Keratinocyte (primary cell): ENCODE measurements around the gene KLHL5. TPM values are rescaled to one million over a fixed set of nuclear protein-coding genes. Genes with fewer than 3 reads are reported as not detected.

Source experiments
- DNase-seq: peaks from one replicate; pipeline ENCODE4 v3.0.0-alpha.2; 2011; ENCODE audit warnings: low read depth, missing footprints, low spot score
- FAIRE-seq: peaks from 2 replicates; lab custom pipeline; 2011; peaks lifted over from hg19 to GRCh38; lab: Jason Lieb, UNC
- H2AFZ ChIP-seq: 2 replicates; pipeline ENCODE4 v1.6.0; 2012; ENCODE audit warnings: low read length, control low read depth, inconsistent platforms; ENCODE audit not compliant: control insufficient read depth
- H3K27ac ChIP-seq: 2 replicates; pipeline ENCODE4 v1.5.1; 2011; ENCODE audit warnings: low read length; ENCODE audit not compliant: control insufficient read depth, insufficient read depth
- H3K27me3 ChIP-seq: 3 replicates; pipeline ENCODE4 v1.6.0; 2011; ENCODE audit warnings: low read length; ENCODE audit not compliant: control insufficient read depth, insufficient read depth; ENCODE audit errors: extremely low read depth
- H3K36me3 ChIP-seq, 2 experiments: 2 replicates in 1 of 2; 3 replicates in 1 of 2; pipeline ENCODE4 v1.5.1; 2011; ENCODE audit warnings: low read length in 2 of 2, mild to moderate bottlenecking in 1 of 2; ENCODE audit not compliant: control insufficient read depth in 2 of 2, insufficient read depth in 2 of 2; ENCODE audit errors: extremely low read depth in 1 of 2
- H3K4me1 ChIP-seq: 3 replicates; pipeline ENCODE4 v1.5.1; 2011; ENCODE audit warnings: low read length; ENCODE audit not compliant: control insufficient read depth, insufficient read depth; ENCODE audit errors: extremely low read depth
- H3K4me2 ChIP-seq: 3 replicates; pipeline ENCODE4 v1.6.0; 2011; ENCODE audit warnings: low read depth, low read length; ENCODE audit not compliant: control insufficient read depth, insufficient read depth; ENCODE audit errors: extremely low read depth
- H3K4me3 ChIP-seq, 3 experiments: fragments of 200-600 bp in 1 of 3; sonication (generic) in 1 of 3; 2 replicates in 2 of 3; 3 replicates in 1 of 3; pipeline ENCODE4 v1.5.1; 2011 to 2016; ENCODE audit warnings: low read length in 3 of 3, mild to moderate bottlenecking in 3 of 3, control low read depth in 2 of 3, inconsistent platforms in 1 of 3, low read depth in 1 of 3, mixed read lengths in 1 of 3, mixed run types in 1 of 3, moderate library complexity in 1 of 3; ENCODE audit not compliant: control insufficient read depth in 2 of 3, insufficient read depth in 2 of 3; ENCODE audit errors: extremely low read depth in 1 of 3
- H3K79me2 ChIP-seq: 2 replicates; pipeline ENCODE4 v1.6.0; 2012; ENCODE audit warnings: low read length; ENCODE audit not compliant: control insufficient read depth, insufficient read depth
- H3K9ac ChIP-seq: 3 replicates; pipeline ENCODE4 v1.6.0; 2011; ENCODE audit warnings: low read length; ENCODE audit not compliant: control insufficient read depth, insufficient read depth; ENCODE audit errors: extremely low read depth
- H3K9me1 ChIP-seq: 3 replicates; pipeline ENCODE4 v1.6.0; 2011; ENCODE audit warnings: low read length; ENCODE audit not compliant: control insufficient read depth, insufficient read depth; ENCODE audit errors: extremely low read depth
- H3K9me3 ChIP-seq: 2 replicates; pipeline ENCODE4 v1.5.1; 2012; ENCODE audit warnings: low read depth, low read length; ENCODE audit not compliant: control insufficient read depth
- H4K20me1 ChIP-seq: 3 replicates; pipeline ENCODE4 v1.6.0; 2011; ENCODE audit warnings: low read length; ENCODE audit not compliant: control insufficient read depth, insufficient read depth; ENCODE audit errors: extremely low read depth
- CTCF ChIP-seq, 3 experiments: IDR thresholded peaks in 1 of 3; conservative IDR thresholded peaks in 1 of 3; optimal IDR thresholded peaks in 1 of 3; 2 replicates in 2 of 3; 3 replicates in 1 of 3; pipeline versions ENCODE3 to v1.5.1; 2011; ENCODE audit warnings: low read length in 3 of 3, mild to moderate bottlenecking in 3 of 3, moderate library complexity in 2 of 3, control low read depth in 1 of 3, inconsistent platforms in 1 of 3; ENCODE audit not compliant: insufficient read depth in 2 of 3; ENCODE audit errors: extremely low read depth in 1 of 3
- EZH2 ChIP-seq: IDR thresholded peaks from one replicate; pipeline ENCODE4 v1.6.1; 2012; ENCODE audit warnings: inconsistent platforms, mild to moderate bottlenecking, low read length, moderate library complexity
- dilution Hi-C: fragments of 300-500 bp; cut with MboI; formaldehyde crosslinking; loops from one replicate; pipeline ENCODE4 v1.7.0; 2020; ENCODE audit warnings: low sequenced_read_pairs; ENCODE audit not compliant: extremely low pct_ligation_motif_present
- polyA plus RNA-seq, 5 experiments: library from polyadenylated mRNA; depleted of rRNA in 3 of 5; stranded (reverse) in 3 of 5; stranded (forward) in 1 of 5; unstranded in 1 of 5; fragments of >200 nt; gene quantifications; 1 replicate in 1 of 5; 2 replicates in 3 of 5; 3 replicates in 1 of 5; pipeline versions ENCODE4 v1.2.1 to v1.2.3, GENCODE V29; 2011 to 2012; ENCODE audit warnings: missing spikeins in 2 of 5, low read depth in 1 of 5, low replicate concordance in 1 of 5

KLHL5 gene
- polyA plus RNA-seq, 1 donor (not counting 4 experiments of a cell fraction or from before 2014, with no cell fraction given), result 25.4 TPM

- Histone ChIP-seq H3K9me1 (no peaks in the 10 kb centered on the region), H3K9me3 (no peaks in the 10 kb centered on the region), H3K27me3 (no peaks in the 10 kb centered on the region), H4K20me1 (no peaks in the 10 kb centered on the region), H3K4me3 (no peak overlapping the region), H3K4me1 (no peaks in the 10 kb centered on the region), H3K79me2 (no peaks in the 10 kb centered on the region), H3K27ac (no peak overlapping the region), H2AFZ (no peak overlapping the region), H3K36me3 (no peaks in the 10 kb centered on the region), H3K4me2 (no peak overlapping the region), H3K9ac (no peak overlapping the region)
- FAIRE-seq (no peak), DNase-seq (no peak)
- TF ChIP-seq EZH2 (no peak), CTCF (optimal IDR thresholded peaks at IDR 0.05 in 1 of 3, IDR thresholded peaks at IDR 0.05 in 1 of 3, conservative IDR thresholded peaks at IDR 0.05 in 1 of 3; ENCODE audit: extremely low read depth in 1 of 3, insufficient read depth in 2 of 3, low read length in 3 of 3) (no peak)
- dilution Hi-C loops, result no loop called here
These were observed 35.9 kb upstream of the KLHL5 start for GRCh38 chr4:39026096-39026495.

GRCh38 chr4:39029752-39030694, 32.0 kb upstream of the KLHL5 start:
- Histone ChIP-seq H3K4me2 (no peak overlapping the region), H3K4me3 (no peak overlapping the region), H3K9me3 (no peaks in the 10 kb centered on the region), H4K20me1 (no peaks in the 10 kb centered on the region), H3K36me3 (no peaks in the 10 kb centered on the region), H3K27me3 (no peaks in the 10 kb centered on the region), H3K9ac (no peak overlapping the region), H2AFZ (peak overlapping the region; percentile 28), H3K79me2 (no peaks in the 10 kb centered on the region), H3K27ac (no peak overlapping the region), H3K9me1 (no peaks in the 10 kb centered on the region), H3K4me1 (peaks cover 13% of the 10 kb centered on the region)
- FAIRE-seq (no peak), DNase-seq (no peak)
- dilution Hi-C loops, result no loop called here
- TF ChIP-seq EZH2, result no peak
- TF ChIP-seq CTCF (optimal IDR thresholded peaks at IDR 0.05 in 1 of 3, IDR thresholded peaks at IDR 0.05 in 1 of 3, conservative IDR thresholded peaks at IDR 0.05 in 1 of 3; ENCODE audit: extremely low read depth in 1 of 3, insufficient read depth in 2 of 3, low read length in 3 of 3), result no peak
